GM21515 (cell line): ENCODE data around the gene EFEMP2.
A peak's percentile ranks its signal among the peaks of the same experiment; 100 is the strongest.
"Not testable (repeated sequence)": the region's sequence is repeated elsewhere in the genome, so short reads cannot be mapped to it uniquely, and the experiment has no call there.

Experiments
- ATAC-seq: cut with Tn5 transposase; IDR thresholded peaks from one replicate; pipeline ENCODE4 v1.9.1; 2021; ENCODE audit not compliant: unreplicated experiment

The EFEMP2 gene

DNA sequence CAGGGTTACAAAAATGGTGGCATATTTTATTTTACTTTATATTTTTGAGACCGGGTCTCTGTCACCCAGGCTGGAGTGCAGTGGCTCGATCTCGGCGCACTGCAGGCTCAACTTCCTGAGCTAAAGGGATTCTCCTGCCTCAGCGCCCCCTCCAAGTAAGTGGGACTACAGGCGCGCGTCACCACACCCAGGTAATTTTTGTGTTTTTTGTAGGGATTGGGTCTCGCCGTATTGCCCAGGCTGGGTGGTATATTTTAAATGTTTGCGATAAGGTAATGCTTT lies 28.2 kb upstream of the EFEMP2 start:
- ATAC-seq, result no peak

DNA sequence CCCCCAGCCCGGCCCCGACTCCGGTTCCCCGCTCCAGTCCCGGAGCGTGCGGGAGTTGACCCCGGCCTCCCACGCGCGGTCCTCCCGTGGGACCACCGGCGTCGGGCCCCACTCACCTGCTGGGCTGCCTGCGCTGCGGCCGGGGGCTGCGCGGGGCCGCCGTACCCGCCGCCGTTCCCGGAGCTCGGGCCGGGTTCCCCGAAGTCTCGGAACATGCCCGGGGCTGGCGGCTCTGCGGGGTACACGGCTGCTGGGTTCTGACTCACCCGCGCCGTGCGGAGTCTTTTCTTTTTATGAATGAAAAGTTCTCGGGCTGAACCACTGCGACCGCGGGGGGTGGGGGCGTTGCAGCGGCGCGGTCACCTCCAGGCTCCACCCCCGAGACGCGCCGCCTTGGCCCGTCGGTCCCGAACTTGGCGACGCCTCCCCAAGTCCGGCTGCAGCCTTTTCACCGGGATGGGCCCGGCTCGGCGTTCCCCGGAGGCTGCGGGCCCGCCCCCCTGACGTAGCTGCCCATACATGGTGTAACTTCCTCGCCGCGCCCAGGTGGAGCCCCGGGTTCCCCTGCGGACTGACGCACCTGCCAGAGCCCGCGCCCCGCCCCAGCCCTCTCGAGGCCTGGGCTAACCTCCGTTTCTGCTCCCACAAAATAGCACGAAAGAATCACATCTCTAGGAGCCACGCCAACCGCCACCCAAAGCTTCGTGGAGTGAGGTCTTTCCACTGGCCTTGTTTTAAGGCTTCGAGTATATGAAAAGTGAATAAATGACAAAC lies 27.7 kb upstream of the EFEMP2 start, which contains the start of gene FOSL1:
Gene FOSL1, minus strand, starts transcription at position 264 of the 774 bp plus-strand sequence. Its CDS starts 49 bp downstream, at position 215.
- peak; percentile 72 for ATAC-seq

- ATAC-seq, result no peak
These were observed 26.9 kb upstream of the EFEMP2 start for GRCh38 chr11:65899356-65900124.

- no peak for ATAC-seq
These were observed 26.2 kb upstream of the EFEMP2 start for GRCh38 chr11:65898656-65899355.

DNA sequence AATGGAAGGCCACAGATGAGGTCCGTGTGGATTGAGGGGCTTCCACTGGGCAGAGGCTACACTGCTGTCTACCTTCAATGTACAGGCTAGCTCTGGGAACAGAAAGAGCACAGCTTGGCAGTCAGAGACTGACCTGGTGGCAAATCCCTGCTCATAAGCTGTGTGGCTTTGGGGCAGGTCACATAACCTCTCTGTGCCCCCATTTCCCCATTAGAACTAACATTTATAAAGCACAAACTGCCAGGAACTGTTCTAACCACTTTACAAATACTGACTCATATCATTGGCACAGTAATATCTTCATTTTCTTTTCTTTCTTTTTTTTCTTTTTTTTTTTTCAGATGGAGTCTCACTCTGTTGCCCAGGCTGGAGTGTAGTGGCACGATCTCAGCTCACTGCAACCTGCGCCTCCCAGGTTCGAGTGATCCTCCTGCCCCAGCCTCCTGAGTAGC lies 24.4 kb upstream of the EFEMP2 start:
- no peak for ATAC-seq

DNA sequence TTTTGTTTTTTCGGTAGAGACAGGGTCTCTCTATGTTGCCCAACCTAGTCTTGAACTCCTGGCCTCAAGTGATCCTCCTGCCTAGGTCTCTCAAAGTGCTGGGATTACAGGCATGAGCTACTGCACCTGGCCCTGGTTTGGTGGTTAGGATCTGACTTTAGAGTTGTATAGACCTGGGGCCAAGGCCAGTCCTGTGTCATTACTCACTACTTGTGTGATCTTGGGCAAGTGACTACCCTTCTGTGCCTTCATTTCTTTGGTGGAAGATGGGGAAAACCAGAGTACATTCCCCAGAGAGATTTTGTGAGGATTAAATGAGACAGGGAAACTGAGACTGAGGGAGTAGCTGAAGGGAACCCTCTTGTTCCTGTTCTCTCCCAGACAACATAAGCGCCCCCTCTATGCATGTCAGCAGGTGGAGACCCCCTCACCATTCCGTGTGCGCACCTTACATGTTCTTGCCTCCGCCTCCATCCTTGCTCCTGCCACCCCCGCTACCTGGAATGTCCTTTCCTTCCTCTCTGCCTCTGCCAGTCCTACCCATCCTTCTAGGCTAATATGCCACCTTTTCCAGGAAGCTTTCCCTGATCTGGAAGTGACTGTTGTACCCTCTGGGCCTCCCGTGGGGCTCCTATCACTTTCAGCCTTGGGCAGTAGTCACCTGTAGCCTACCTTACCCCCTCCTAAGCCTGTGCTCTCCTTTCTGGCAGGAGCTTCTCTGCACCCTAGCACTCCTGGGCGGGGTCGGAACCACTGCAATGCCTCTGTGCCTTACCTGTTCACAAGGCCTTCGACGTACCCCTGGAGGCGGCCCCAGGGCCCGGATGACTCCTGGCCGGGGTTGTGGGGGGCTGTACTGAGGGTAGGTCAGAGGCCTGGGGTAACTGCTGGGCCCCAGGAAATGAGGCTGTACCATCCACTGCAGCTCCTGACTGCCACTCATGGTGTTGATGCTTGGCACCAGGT lies 23.7 kb upstream of the EFEMP2 start:
- no peak for ATAC-seq

DNA sequence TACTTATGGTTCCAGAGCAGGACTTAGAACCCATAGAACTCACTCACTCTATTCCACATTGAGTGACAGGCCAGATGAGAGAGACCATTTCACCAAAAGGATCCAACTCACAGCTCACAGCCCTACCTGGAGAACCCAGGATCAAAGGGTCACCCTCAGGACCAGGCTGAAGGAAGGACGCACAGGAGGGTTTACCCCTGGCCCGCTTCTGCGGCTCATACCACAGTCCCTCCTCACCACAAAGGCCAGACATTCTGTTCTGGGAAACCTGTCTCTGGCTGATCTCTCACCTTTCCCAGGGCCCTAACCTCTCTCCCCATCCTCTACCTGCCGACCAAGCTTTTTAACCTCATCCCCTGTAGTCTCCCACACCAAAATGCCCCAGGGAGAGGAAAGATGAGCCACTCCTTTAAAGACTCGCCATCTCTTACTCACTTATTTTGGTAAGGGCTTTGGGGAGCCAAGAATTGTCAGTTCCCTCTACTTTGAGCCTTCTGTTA lies 22.9 kb upstream of the EFEMP2 start:
- no peak for ATAC-seq

GRCh38 chr11:65894034-65894591 lies 21.5 kb upstream of the EFEMP2 start:
- ATAC-seq, result no peak

- no peak for ATAC-seq
These were observed 20.2 kb upstream of the EFEMP2 start for GRCh38 chr11:65892661-65893317.

- ATAC-seq, result not testable (repeated sequence)
These were observed 19.5 kb upstream of the EFEMP2 start for GRCh38 chr11:65892137-65892540.

DNA sequence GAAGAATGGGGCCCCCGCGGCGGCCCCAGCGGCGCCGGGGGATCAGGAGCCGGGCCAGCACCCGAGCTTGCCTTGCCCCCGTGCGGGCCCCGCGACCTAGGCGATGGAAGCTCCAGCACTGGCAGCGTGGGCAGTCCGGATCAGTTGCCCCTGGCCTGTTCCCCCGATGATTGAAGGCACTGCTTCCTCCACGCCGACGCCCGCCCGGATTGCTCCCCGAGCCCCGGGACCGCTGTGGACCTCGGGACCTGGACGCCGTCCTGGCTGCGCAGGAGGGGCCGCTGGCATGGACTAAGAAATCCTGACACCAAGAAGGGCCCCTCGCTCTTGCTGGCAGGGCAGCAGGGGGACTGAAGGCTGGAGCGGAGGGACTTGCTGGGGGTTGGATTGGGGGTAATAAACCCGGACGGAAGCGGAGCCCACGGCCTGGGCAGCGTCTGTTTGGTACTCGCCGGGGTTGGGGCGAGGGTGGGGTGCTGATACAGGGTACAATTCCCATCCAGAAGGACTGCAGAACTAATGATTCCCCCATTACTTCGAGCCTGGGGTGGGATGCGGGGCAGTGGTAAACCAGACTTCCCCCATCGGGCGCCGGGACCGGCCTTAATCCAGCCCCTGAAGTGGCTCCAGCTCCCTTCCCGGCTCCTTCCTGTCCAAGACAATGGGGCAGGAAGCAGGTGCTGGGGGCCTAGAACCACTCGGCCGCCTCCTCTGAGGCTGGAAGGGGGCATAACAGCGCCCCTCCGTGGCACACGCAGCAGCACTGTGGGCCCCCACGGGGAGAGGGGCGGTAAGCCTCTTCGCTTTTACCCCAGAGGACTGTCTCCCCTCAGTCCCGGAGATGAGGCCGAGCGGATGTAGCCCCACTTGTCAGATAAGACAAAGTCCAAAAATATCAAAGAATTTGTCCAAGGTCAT lies 18.9 kb upstream of the EFEMP2 start:
- ATAC-seq, result no peak

GRCh38 chr11:65890324-65891218 lies 18.0 kb upstream of the EFEMP2 start, which contains the start of gene CCDC85B:
Gene CCDC85B, plus strand, starts transcription at chr11:65890673. Its CDS starts 111 bp downstream, at chr11:65890784.
- ATAC-seq, result peak; percentile 43

DNA sequence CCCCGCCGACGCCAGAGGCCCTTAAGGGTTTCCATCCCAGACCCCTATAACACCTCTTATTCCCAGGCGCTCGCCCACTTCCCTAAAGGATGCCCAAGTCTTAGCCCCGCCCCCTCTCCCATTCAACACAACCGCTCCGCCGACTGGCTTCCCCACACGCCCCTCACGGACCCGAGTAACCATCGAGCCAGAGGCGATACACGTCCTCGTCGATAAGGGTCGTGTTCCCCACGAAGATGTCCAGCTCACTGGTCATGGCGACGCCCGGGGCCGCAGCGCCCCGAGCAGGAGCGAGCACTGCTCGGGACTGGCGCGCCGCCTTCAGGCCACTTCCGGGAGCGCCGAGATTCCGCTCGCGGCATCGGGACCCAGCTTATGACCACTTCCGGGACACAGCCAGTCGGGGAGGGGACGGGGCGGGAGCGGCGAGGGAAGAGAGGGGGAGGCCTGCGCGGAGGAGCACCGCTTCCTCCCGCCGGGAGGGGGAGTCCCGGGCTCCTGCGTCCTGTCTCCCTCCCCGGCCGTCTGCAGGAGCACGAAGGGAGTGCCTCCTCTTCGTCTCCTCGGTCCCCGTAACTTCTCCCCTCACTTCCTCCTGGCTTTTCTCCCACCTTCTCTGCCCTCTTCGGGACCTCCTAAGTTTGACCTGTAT lies 15.7 kb upstream of the EFEMP2 start, which contains the start of gene FIBP:
Gene FIBP, minus strand, starts transcription at position 309 of the 652 bp plus-strand sequence. Its CDS starts 53 bp downstream, at position 256.
- ATAC-seq, result peak; percentile 42

GRCh38 chr11:65887723-65888162 lies 15.1 kb upstream of the EFEMP2 start:
- no peak for ATAC-seq

GRCh38 chr11:65886826-65887722 lies 14.5 kb upstream of the EFEMP2 start:
- ATAC-seq, result no peak
